GM12878 (cell line): ENCODE data around the gene ZNF264. TPM values are rescaled to one million over a fixed set of nuclear protein-coding genes. Genes with fewer than 3 reads are reported as not detected.
A peak's percentile ranks its signal among the peaks of the same experiment; 100 is the strongest.

Experiments
- ATAC-seq: fragments of 200-7000 bp; cut with Tn5 transposase; 3 replicates; pipeline ENCODE4 v1.9.1; 2020; ENCODE audit warnings: mild to moderate bottlenecking, moderate library complexity
- BruUV-seq: library from RNA; stranded (reverse); fragments of 400-500 nt; replicated peaks from 2 replicates; lab custom pipeline; 2021; lab: Mats Ljungman, UMichigan
- CTCF ChIA-PET: fragments of 300-600 bp; sonication (Branson Sonifier 250); formaldehyde crosslinking; extraction: SDS; loops from one replicate; lab custom pipeline; 2021; ENCODE audit warnings: inconsistent platforms; lab: Yijun Ruan, JAX
- POLR2A ChIA-PET: fragments of 350-600 bp; formaldehyde crosslinking; extraction: SDS; loops from one replicate; lab custom pipeline; 2021; ENCODE audit warnings: inconsistent platforms; lab: Charles Lee
- RAD21 ChIA-PET: fragments of 300-600 bp; sonication (Branson Sonifier 250); formaldehyde crosslinking; loops from one replicate; lab custom pipeline; 2023; ENCODE audit warnings: antibody characterized with exemption; ENCODE audit not compliant: unreplicated experiment; lab: Charles Lee
- SMC1A ChIA-PET: fragments of 300-600 bp; sonication (Branson Sonifier 250); formaldehyde crosslinking; loops from one replicate; lab custom pipeline; 2023; ENCODE audit not compliant: unreplicated experiment, uncharacterized antibody; lab: Charles Lee
- DNase-seq: peaks from one replicate; pipeline ENCODE4 v3.0.0-alpha.2; 2011; ENCODE audit warnings: low read depth, low spot score
- FAIRE-seq: peaks from 3 replicates; lab custom pipeline; 2011; peaks lifted over from hg19 to GRCh38; lab: Jason Lieb, UNC
- H2AFZ ChIP-seq: 2 replicates; pipeline ENCODE4 v1.6.0; 2011; ENCODE audit warnings: low read depth, low read length, control low read depth; ENCODE audit not compliant: control insufficient read depth
- H3K27ac ChIP-seq: 2 replicates; pipeline ENCODE4 v1.5.1; 2011; ENCODE audit warnings: control low read depth; ENCODE audit not compliant: control insufficient read depth, insufficient read depth
- H3K27me3 ChIP-seq, 2 experiments: replicated peaks in 1 of 2; 2 replicates each; pipeline versions ENCODE4 v1.6.0 to v1.6.1; 2011; ENCODE audit warnings: low read length in 1 of 2; ENCODE audit not compliant: control insufficient read depth in 2 of 2, insufficient read depth in 2 of 2
- H3K36me3 ChIP-seq, 2 experiments: 2 replicates each; pipeline ENCODE4 v1.5.1; 2011; ENCODE audit warnings: low read length in 1 of 2; ENCODE audit not compliant: control insufficient read depth in 2 of 2, insufficient read depth in 2 of 2
- H3K4me1 ChIP-seq: 2 replicates; pipeline ENCODE4 v1.6.1; 2011; ENCODE audit warnings: mild to moderate bottlenecking, low read length, moderate library complexity, mixed read lengths; ENCODE audit not compliant: control insufficient read depth, insufficient read depth
- H3K4me2 ChIP-seq: 2 replicates; pipeline ENCODE4 v1.6.0; 2011; ENCODE audit warnings: control low read depth; ENCODE audit not compliant: control insufficient read depth, insufficient read depth
- H3K4me3 ChIP-seq: fragments of 200-600 bp; sonication (generic); 2 replicates; pipeline ENCODE4 v1.5.1; 2016
- H3K79me2 ChIP-seq: 2 replicates; pipeline ENCODE4 v1.6.0; 2011; ENCODE audit warnings: low read length; ENCODE audit not compliant: control insufficient read depth, insufficient read depth
- H3K9ac ChIP-seq: 2 replicates; pipeline ENCODE4 v1.8.0; 2011; ENCODE audit warnings: low read length, control low read depth, mixed read lengths; ENCODE audit not compliant: control insufficient read depth, insufficient read depth
- H3K9me3 ChIP-seq: replicated peaks from 3 replicates; pipeline ENCODE4 v1.5.1; 2011; ENCODE audit warnings: mild to moderate bottlenecking, low read length; ENCODE audit not compliant: control insufficient read depth, insufficient read depth
- H4K20me1 ChIP-seq: 2 replicates; pipeline ENCODE4 v1.6.0; 2011; ENCODE audit not compliant: control insufficient read depth, insufficient read depth
- CTCF ChIP-seq, 3 experiments: IDR thresholded peaks in 2 of 3; conservative IDR thresholded peaks in 1 of 3; 2 replicates each; pipeline ENCODE4 v1.5.1; 2011; ENCODE audit warnings: low read depth in 3 of 3, low read length in 3 of 3, mild to moderate bottlenecking in 3 of 3, control low read depth in 2 of 3, moderate library complexity in 2 of 3, inconsistent platforms in 1 of 3, mixed read lengths in 1 of 3; ENCODE audit not compliant: control insufficient read depth in 2 of 3, insufficient read depth in 1 of 3; ENCODE audit errors: extremely low read depth in 1 of 3
- IKZF1 ChIP-seq: fragments of 450-650 bp; conservative IDR thresholded peaks from 2 replicates; pipeline ENCODE4 v1.6.1; 2017; ENCODE audit warnings: antibody characterized with exemption, mild to moderate bottlenecking
- IRF3 ChIP-seq: fragments of 450-650 bp; IDR thresholded peaks from 2 replicates; pipeline ENCODE4 v1.6.1; 2014; ENCODE audit warnings: mild to moderate bottlenecking
- IRF4 ChIP-seq: IDR thresholded peaks from 2 replicates; pipeline ENCODE4 v1.6.1; 2011; ENCODE audit warnings: low read depth, low read length
- JUNB ChIP-seq: IDR thresholded peaks from 2 replicates; pipeline ENCODE4 v1.6.1; 2016; ENCODE audit warnings: antibody characterized with exemption, mild to moderate bottlenecking
- MTA3 ChIP-seq: IDR thresholded peaks from 2 replicates; pipeline ENCODE4 v1.6.1; 2012; ENCODE audit warnings: low read length, inconsistent platforms, borderline replicate concordance
- NFYB ChIP-seq: IDR thresholded peaks from 2 replicates; pipeline ENCODE4 v1.6.1; 2011; ENCODE audit warnings: low read depth, mild to moderate bottlenecking, low read length, improper control_type of control experiment, moderate library complexity; ENCODE audit not compliant: insufficient read depth
- NR2C2 ChIP-seq: IDR thresholded peaks from 2 replicates; pipeline ENCODE4 v1.6.1; 2011; ENCODE audit warnings: borderline replicate concordance, low read depth; ENCODE audit not compliant: control insufficient read depth, insufficient read length
- PAX8 ChIP-seq: fragments of 450-650 bp; IDR thresholded peaks from 2 replicates; pipeline ENCODE4 v1.6.1; 2017; ENCODE audit warnings: mild to moderate bottlenecking, moderate library complexity
- POLR2A ChIP-seq: IDR thresholded peaks from 2 replicates; pipeline ENCODE4 v1.6.1; 2011; ENCODE audit warnings: low read depth, mild to moderate bottlenecking, low read length
- RB1 ChIP-seq: fragments of 450-650 bp; formaldehyde crosslinking; IDR thresholded peaks from 2 replicates; pipeline ENCODE4 v1.6.1; 2017; ENCODE audit warnings: mild to moderate bottlenecking, borderline replicate concordance
- RELA ChIP-seq: fragments of 450-650 bp; IDR thresholded peaks from 2 replicates; pipeline ENCODE4 v1.8.0; 2014; ENCODE audit warnings: borderline replicate concordance; ENCODE audit not compliant: partially characterized antibody
- SMAD1 ChIP-seq: fragments of 450-650 bp; IDR thresholded peaks from 2 replicates; pipeline ENCODE4 v1.6.1; 2018; ENCODE audit warnings: mild to moderate bottlenecking, low read depth; ENCODE audit not compliant: partially characterized antibody
- SMAD5 ChIP-seq: IDR thresholded peaks from 2 replicates; pipeline ENCODE4 v1.6.1; 2016; ENCODE audit warnings: antibody characterized with exemption, low read depth
- TCF3 ChIP-seq: IDR thresholded peaks from 2 replicates; pipeline ENCODE4 v1.6.1; 2012; ENCODE audit warnings: low read depth, mild to moderate bottlenecking, low read length, borderline replicate concordance; ENCODE audit not compliant: insufficient read depth
- ZBTB40 ChIP-seq: fragments of 450-650 bp; IDR thresholded peaks from 2 replicates; pipeline ENCODE4 v1.6.1; 2016; ENCODE audit warnings: mild to moderate bottlenecking, moderate library complexity, borderline replicate concordance
- ZNF207 ChIP-seq: fragments of 450-650 bp; IDR thresholded peaks from 2 replicates; pipeline ENCODE4 v1.6.1; 2014; ENCODE audit warnings: antibody characterized with exemption, mild to moderate bottlenecking, borderline replicate concordance
- ZNF622 ChIP-seq: fragments of 450-650 bp; IDR thresholded peaks from 2 replicates; pipeline ENCODE4 v1.6.1; 2017; ENCODE audit warnings: mild to moderate bottlenecking, inconsistent platforms
- WGBS: methylation state at CpG from one replicate; pipeline ENCODE4 v1.1.6; 2016; ENCODE audit warnings: low lambda C conversion rate; ENCODE audit not compliant: insufficient replicate concordance, insufficient coverage; ENCODE audit errors: missing lambda C conversion rate; 5-methylcytosine and 5-hydroxymethylcytosine counted together
- in situ Hi-C: fragments of 300-500 bp; cut with MboI; formaldehyde crosslinking; loops from 9 replicates; pipeline ENCODE4 v1.14.3; 2018; ENCODE audit warnings: mixed read lengths
- intact Hi-C: fragments of 100-400 bp; cut with micrococcal nuclease; formaldehyde crosslinking; loops from one replicate; pipeline ENCODE4 v1.14.2; 2022; ENCODE audit not compliant: unreplicated experiment
- polyA plus RNA-seq, 11 experiments: library from polyadenylated mRNA; depleted of rRNA in 4 of 11; unstranded in 6 of 11; stranded (reverse) in 5 of 11; fragments of >200 nt; fragmentation: Nextera tagmentation in 4 of 11; fragmentation: Illumina TruSeq in 1 of 11; extraction: Ambion mirVana in 4 of 11; extraction: Trizol in 1 of 11; gene quantifications; 1 replicate in 1 of 11; 2 replicates in 10 of 11; pipeline versions ENCODE4 v1.2.1 to v1.2.3, GENCODE V29; 2011 to 2016; ENCODE audit warnings: inconsistent platforms in 2 of 11, missing spikeins in 2 of 11, low read depth in 1 of 11
- total RNA-seq, 4 experiments: library from RNA; depleted of rRNA in 3 of 4; stranded (reverse); fragments of >200 nt in 3 of 4; fragmentation: Illumina TruSeq in 1 of 4; extraction: Trizol in 1 of 4; gene quantifications; 2 replicates each; pipeline versions ENCODE4 v1.2.1 to v1.2.3, GENCODE V29; 2013 to 2021

Gene ZNF264
- total and polyA plus RNA-seq, 10 of the 15 experiments (the other 5 are each of a cell fraction or from before 2014, with no cell fraction given), result 0.76 to 22.9 (median 9.4) TPM

GRCh38 chr19:57269515-57270250 lies 78.4 kb downstream of the ZNF264 start:
- no peak overlapping the region for H2AFZ ChIP-seq
- peak overlapping the region; percentile 53 for H3K4me3 ChIP-seq
- ChIA-PET CTCF (interaction anchor here (0.9 kb wide), 1 partner anchor 13 kb away, joined by 3 read pairs; no protein-coding TSS in a partner anchor), SMC1A (interaction anchor here (0.6 kb wide), 1 partner anchor 9 kb away, joined by 3 read pairs; no protein-coding TSS in a partner anchor), POLR2A (no interaction called here), RAD21 (interaction anchor here (0.6 kb wide), 1 partner anchor 23 kb away, joined by 4 read pairs; no protein-coding TSS in a partner anchor)
- no peak overlapping the region for H3K9ac ChIP-seq
- H3K27me3 ChIP-seq, result no peaks in the 10 kb centered on the region
- intact Hi-C loops (no loop called here), in situ Hi-C loops (no loop called here)
- peak; percentile 62 for ATAC-seq
- no peaks in the 10 kb centered on the region; the same call in 1 of the 2 replicates for H3K79me2 ChIP-seq
- H3K27ac ChIP-seq, result peak overlapping the region; percentile 2
- H3K36me3 ChIP-seq, result no peaks in the 10 kb centered on the region
- FAIRE-seq, result no peak
- peak overlapping the region; percentile 8 for H3K4me2 ChIP-seq
- 0% methylated on average over 4 of the region's 4 CpGs for WGBS
- DNase-seq, result peak; percentile 60
- H4K20me1 ChIP-seq, result no peaks in the 10 kb centered on the region
- no TSS peak for BruUV-seq
- H3K4me1 ChIP-seq, result peaks cover 27% of the 10 kb centered on the region
- H3K9me3 ChIP-seq, result no peaks in the 10 kb centered on the region; the same call in 2 of the 3 replicates
- TF ChIP-seq RELA (no peak), CTCF (IDR thresholded peaks at IDR 0.05 in 2 of 3, conservative IDR thresholded peaks at IDR 0.05 in 1 of 3; ENCODE audit: control insufficient read depth in 2 of 3, extremely low read depth in 1 of 3, insufficient read depth in 1 of 3, low read depth in 3 of 3, low read length in 3 of 3) (no peak), SMAD5 (no peak), MTA3 (no peak), ZNF207 (no peak), PAX8 (no peak), IRF4 (no peak), NR2C2 (no peak), NFYB (no peak), JUNB (no peak), ZBTB40 (peak; percentile 52; the same call in 1 of the 2 replicates), POLR2A (no peak), RB1 (no peak), IKZF1 (no peak), IRF3 (no peak), ZNF622 (no peak), TCF3 (no peak), SMAD1 (no peak)
